Measurements from ENCODE around the gene TRIO. TPM values are rescaled to one million over a fixed set of nuclear protein-coding genes. Genes with fewer than 3 reads are reported as not detected.

The TRIO gene
- total and polyA plus RNA-seq, 2 of the 8 experiments (the other 6 are each of a cell fraction or from before 2014, with no cell fraction given): 35.1 to 69.1 TPM

DNA sequence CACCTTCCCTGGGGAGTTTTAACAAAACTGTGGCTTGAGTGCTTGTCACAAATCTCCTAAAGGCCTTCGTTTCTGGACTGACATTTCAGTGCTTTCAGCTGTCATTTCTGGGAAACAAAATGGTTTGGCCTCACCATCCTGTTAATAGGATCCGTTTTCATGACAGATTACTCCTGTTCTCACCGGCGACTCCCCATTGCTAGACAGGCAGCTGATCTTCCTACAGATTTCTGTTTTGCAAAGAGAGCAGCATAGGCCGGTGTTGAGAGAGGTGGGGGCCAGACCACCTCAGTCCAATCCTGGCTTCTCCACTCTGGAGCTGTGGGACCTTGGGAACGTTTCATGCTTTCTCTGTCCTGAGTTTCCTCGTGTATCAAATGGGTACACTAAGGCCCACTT, 363.0 kb downstream of the TRIO start:
- FAIRE-seq: no peak
- no peak for TF ChIP-seq GABPA (IDR thresholded peaks at IDR 0.05; ENCODE audit: borderline replicate concordance, insufficient read depth, low read length)
- TF ChIP-seq FOSL1 (IDR thresholded peaks at IDR 0.05; ENCODE audit: insufficient read depth, low read depth, low read length): no peak
- no peak for TF ChIP-seq ASH2L (IDR thresholded peaks at IDR 0.05; ENCODE audit: low read length)
- no peak for TF ChIP-seq SRF (IDR thresholded peaks at IDR 0.05; ENCODE audit: low read depth, low read length)
- no peak for TF ChIP-seq RBBP5 (IDR thresholded peaks at IDR 0.05; ENCODE audit: borderline replicate concordance, low read depth, low read length)
- no peak for TF ChIP-seq TCF12 (IDR thresholded peaks at IDR 0.05; ENCODE audit: low read depth, low read length)
- H3K79me2 ChIP-seq (ENCODE audit: control insufficient read depth in 1 of 2, insufficient read depth in 2 of 2, low read length in 2 of 2): no peaks in the 10 kb centered on the region
- no peak overlapping the region for H3K4me3 ChIP-seq (ENCODE audit: extremely low read depth in 1 of 4, insufficient read depth in 2 of 4, low read depth in 3 of 4, low read length in 4 of 4)
- H3K9ac ChIP-seq (replicated peaks in 1 of 4; ENCODE audit: extremely low read depth in 1 of 4, low read depth in 3 of 4, low read length in 3 of 4): no peak overlapping the region
- no peaks in the 10 kb centered on the region; a peak in 1 of 7 replicates for H3K4me1 ChIP-seq (replicated peaks in 1 of 4; ENCODE audit: control insufficient read depth in 3 of 4, insufficient read depth in 4 of 4, low read length in 3 of 4)
- H2BK20ac ChIP-seq (ENCODE audit: low read length): no peak overlapping the region
- H3K4me2 ChIP-seq (ENCODE audit: insufficient read depth in 1 of 2, low read depth in 2 of 2, low read length in 2 of 2): no peak overlapping the region
- H4K8ac ChIP-seq (ENCODE audit: extremely low read depth, insufficient read depth, low read length): no peak overlapping the region
- POLR2A ChIA-PET (ENCODE audit: partially characterized antibody): no interaction called here
- no peak overlapping the region for H2BK5ac ChIP-seq (ENCODE audit: low read depth, low read length)
- H2BK120ac ChIP-seq (replicated peaks; ENCODE audit: low read depth, low read length): no peak overlapping the region
- peaks cover 0 to 17% (median 5%) of the 10 kb centered on the region in 4 experiments; a peak in 6 of 8 replicates for H3K36me3 ChIP-seq (ENCODE audit: control insufficient read depth in 2 of 4, insufficient read depth in 4 of 4, low read length in 3 of 4)
- H2AK5ac ChIP-seq (ENCODE audit: low read depth, low read length): no peak overlapping the region
- no peak overlapping the region for H3K56ac ChIP-seq (replicated peaks; ENCODE audit: insufficient read length, low read depth, low read length)
- no peak for DNase-seq (ENCODE audit: low read depth in 1 of 2, low spot score in 2 of 2)
- CTCF ChIA-PET (ENCODE audit: partially characterized antibody): interaction anchor here (0.7 to 6.5 kb wide), 14 partner anchors 10 to 167 kb away, joined by 3 to 51 read pairs (median 4); no protein-coding TSS in a partner anchor
- no peaks in the 10 kb centered on the region for H3K27me3 ChIP-seq (replicated peaks in 1 of 4; ENCODE audit: control insufficient read depth in 3 of 4, extremely low read depth in 1 of 4, insufficient read depth in 3 of 4, low read length in 3 of 4)
- no peak overlapping the region for H2BK15ac ChIP-seq (ENCODE audit: low read length)
- WGBS, 2 experiments (ENCODE audit: extremely low coverage in 1 of 2, insufficient coverage in 1 of 2, insufficient read length in 1 of 2, insufficient replicate concordance in 2 of 2, low coverage in 1 of 2, low lambda C conversion rate in 2 of 2, missing lambda C conversion rate in 1 of 2): 93% methylated on average over 7 of the region's 7 CpGs; no CpG with 5 or more reads in 1 of the 2 experiments
- no peaks in the 10 kb centered on the region for H3K79me1 ChIP-seq (ENCODE audit: low read depth, low read length)
- H2AFZ ChIP-seq (ENCODE audit: low read length): no peak overlapping the region
- no peak overlapping the region for H4K5ac ChIP-seq (ENCODE audit: insufficient read length, low read depth, low read length)
- H3K4ac ChIP-seq (replicated peaks; ENCODE audit: insufficient read length, low read depth, low read length): no peak overlapping the region
- H4K91ac ChIP-seq (replicated peaks; ENCODE audit: insufficient read length, low read length): no peak overlapping the region
- H3K23me2 ChIP-seq (ENCODE audit: low read depth, low read length): no peaks in the 10 kb centered on the region
- no peak overlapping the region for H2BK12ac ChIP-seq (ENCODE audit: low read depth, low read length)
- H3K27ac ChIP-seq (ENCODE audit: low read depth, low read length): no peak overlapping the region
- H3K9me3 ChIP-seq (ENCODE audit: insufficient read depth in 2 of 2, low read depth in 1 of 2, low read length in 1 of 2): no peaks in the 10 kb centered on the region
- H3K18ac ChIP-seq (ENCODE audit: extremely low read depth, low read length): no peak overlapping the region
- H4K20me1 ChIP-seq (replicated peaks in 1 of 2; ENCODE audit: control insufficient read depth in 1 of 2, insufficient read depth in 2 of 2, low read length in 2 of 2): peaks cover 0 to 1% of the 10 kb centered on the region in 2 experiments
- H3K23ac ChIP-seq (ENCODE audit: insufficient read length): no peak overlapping the region
- H3K14ac ChIP-seq (ENCODE audit: insufficient read length): no peak overlapping the region
